MCF 10A (cell line): ENCODE measurements around the gene TXNDC9. TPM values are rescaled to one million over a fixed set of nuclear protein-coding genes. Genes with fewer than 3 reads are reported as not detected.
"Not testable (repeated sequence)": the region's sequence is repeated elsewhere in the genome, so short reads cannot be mapped to it uniquely, and the experiment has no call there.

ENCODE experiments used
- BruUV-seq: library from RNA; stranded (reverse); fragments of 400-500 nt; replicated peaks from 2 replicates; lab custom pipeline; 2021; lab: Mats Ljungman, UMichigan
- CTCF ChIA-PET: fragments of 300-600 bp; sonication (Branson Sonifier 250); formaldehyde crosslinking; extraction: SDS; loops from one replicate; lab custom pipeline; 2021; ENCODE audit warnings: antibody characterized with exemption, inconsistent platforms; lab: Yijun Ruan, JAX
- POLR2A ChIA-PET: fragments of 300-600, 350-650 bp; sonication (Branson Sonifier 250); formaldehyde crosslinking; extraction: SDS; loops from one replicate; lab custom pipeline; 2020; ENCODE audit warnings: antibody characterized with exemption, inconsistent platforms; lab: Yijun Ruan, JAX
- DNase-seq: peaks from one replicate; pipeline ENCODE4 v3.0.0-alpha.2; 2018; ENCODE audit not compliant: unreplicated experiment
- H3K27ac Mint-ChIP-seq: one replicate; pipeline ENCODE4 v1.8.0; 2022; ENCODE audit warnings: mild to moderate bottlenecking, low read depth, mixed read lengths; ENCODE audit not compliant: unreplicated experiment
- H3K27me3 Mint-ChIP-seq: one replicate; pipeline ENCODE4 v1.8.0; 2022; ENCODE audit warnings: mixed read lengths; ENCODE audit not compliant: insufficient read depth, unreplicated experiment
- H3K36me3 Mint-ChIP-seq: one replicate; pipeline ENCODE4 v1.8.0; 2022; ENCODE audit warnings: mild to moderate bottlenecking, moderate library complexity, mixed read lengths; ENCODE audit not compliant: insufficient read depth, unreplicated experiment
- H3K4me1 Mint-ChIP-seq: one replicate; pipeline ENCODE4 v1.8.0; 2022; ENCODE audit warnings: mixed read lengths; ENCODE audit not compliant: insufficient read depth, unreplicated experiment
- H3K4me3 Mint-ChIP-seq: one replicate; pipeline ENCODE4 v1.8.0; 2022; ENCODE audit warnings: mild to moderate bottlenecking, moderate library complexity, mixed read lengths; ENCODE audit not compliant: unreplicated experiment
- H3K9me3 Mint-ChIP-seq: one replicate; pipeline ENCODE4 v1.8.0; 2022; ENCODE audit warnings: mixed read lengths; ENCODE audit not compliant: unreplicated experiment
- intact Hi-C: fragments of 100-400 bp; cut with micrococcal nuclease; formaldehyde crosslinking; loops from 2 replicates; pipeline ENCODE4 v1.14.1; 2022
- total RNA-seq: library from RNA; stranded (reverse); gene quantifications from 2 replicates; pipeline ENCODE4 v1.2.3, GENCODE V29; 2022
- TF ChIP-seq, protein P1 (sequence below): fragments of 200-600 bp; IDR thresholded peaks from one replicate; pipeline ENCODE4 v1.8.0; 2022; ENCODE audit warnings: antibody characterized with exemption, mild to moderate bottlenecking; ENCODE audit not compliant: unreplicated experiment

The TXNDC9 gene
- total RNA-seq, 1 experiment from 2014 or later, result 40.2 TPM

DNA sequence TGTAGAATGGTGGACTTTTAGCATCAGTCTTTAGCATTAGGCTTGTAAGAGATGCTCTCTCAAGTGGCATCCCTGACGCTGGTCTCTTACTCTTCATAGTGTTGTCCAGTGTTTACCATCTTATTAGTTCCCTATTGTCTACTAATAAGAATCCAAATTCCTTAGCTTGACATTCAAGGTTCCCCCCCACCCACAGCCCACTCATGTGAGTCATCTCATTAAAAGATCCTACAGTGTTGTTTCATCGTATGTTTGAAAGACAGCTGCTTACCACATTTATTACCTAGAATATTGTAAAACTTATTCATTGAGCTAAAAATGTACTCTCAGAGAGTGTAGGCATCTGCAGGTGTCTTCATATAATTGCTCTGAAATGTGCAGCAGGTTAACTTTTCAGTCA, 29.5 kb upstream of the TXNDC9 start:
- no peak overlapping the region for H3K27ac Mint-ChIP-seq
- intact Hi-C loops, result no loop called here
- H3K36me3 Mint-ChIP-seq, result peaks cover 82% of the 10 kb centered on the region
- ChIA-PET POLR2A (interaction anchor here (1.0 to 2.2 kb wide), 4 partner anchors 11 to 30 kb away, joined by 3 to 6 read pairs (median 4); partner anchors contain the start of genes EIF5B and TXNDC9), CTCF (interaction anchor here (0.6 to 1.2 kb wide), 4 partner anchors 8 to 456 kb away, joined by 3 to 4 read pairs (median 4); no protein-coding TSS in a partner anchor)
- TF ChIP-seq, protein P1, sequence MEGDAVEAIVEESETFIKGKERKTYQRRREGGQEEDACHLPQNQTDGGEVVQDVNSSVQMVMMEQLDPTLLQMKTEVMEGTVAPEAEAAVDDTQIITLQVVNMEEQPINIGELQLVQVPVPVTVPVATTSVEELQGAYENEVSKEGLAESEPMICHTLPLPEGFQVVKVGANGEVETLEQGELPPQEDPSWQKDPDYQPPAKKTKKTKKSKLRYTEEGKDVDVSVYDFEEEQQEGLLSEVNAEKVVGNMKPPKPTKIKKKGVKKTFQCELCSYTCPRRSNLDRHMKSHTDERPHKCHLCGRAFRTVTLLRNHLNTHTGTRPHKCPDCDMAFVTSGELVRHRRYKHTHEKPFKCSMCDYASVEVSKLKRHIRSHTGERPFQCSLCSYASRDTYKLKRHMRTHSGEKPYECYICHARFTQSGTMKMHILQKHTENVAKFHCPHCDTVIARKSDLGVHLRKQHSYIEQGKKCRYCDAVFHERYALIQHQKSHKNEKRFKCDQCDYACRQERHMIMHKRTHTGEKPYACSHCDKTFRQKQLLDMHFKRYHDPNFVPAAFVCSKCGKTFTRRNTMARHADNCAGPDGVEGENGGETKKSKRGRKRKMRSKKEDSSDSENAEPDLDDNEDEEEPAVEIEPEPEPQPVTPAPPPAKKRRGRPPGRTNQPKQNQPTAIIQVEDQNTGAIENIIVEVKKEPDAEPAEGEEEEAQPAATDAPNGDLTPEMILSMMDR, result no peak
- DNase-seq, result no peak
- H3K4me1 Mint-ChIP-seq, result no peaks in the 10 kb centered on the region
- H3K4me3 Mint-ChIP-seq, result no peak overlapping the region
- BruUV-seq, result no TSS peak
- no peaks in the 10 kb centered on the region for H3K9me3 Mint-ChIP-seq
- no peaks in the 10 kb centered on the region for H3K27me3 Mint-ChIP-seq

DNA sequence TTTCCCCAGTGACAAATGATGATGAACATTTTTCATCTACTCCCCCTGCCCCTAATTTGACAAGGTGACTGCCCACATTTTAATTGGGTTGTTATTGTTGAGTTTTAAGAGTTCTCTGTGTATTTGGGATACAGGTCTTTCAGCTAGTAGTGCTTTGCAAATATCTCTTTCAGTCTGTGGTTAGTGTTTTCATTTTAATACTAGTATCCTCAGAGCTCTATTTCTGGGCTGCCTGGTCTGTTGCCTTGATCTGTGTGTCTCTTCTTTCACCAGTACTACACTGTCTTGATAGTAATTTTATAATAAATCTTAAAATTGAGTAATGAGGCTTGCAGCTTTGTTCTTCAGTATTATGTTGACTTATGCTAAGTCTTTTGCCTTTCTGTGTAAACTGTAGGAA, 20.7 kb upstream of the TXNDC9 start:
- no peak for DNase-seq
- Mint-ChIP-seq H3K4me1 (peaks cover 12% of the 10 kb centered on the region), H3K4me3 (no peak overlapping the region), H3K36me3 (peaks cover 18% of the 10 kb centered on the region), H3K27me3 (no peaks in the 10 kb centered on the region), H3K27ac (no peak overlapping the region), H3K9me3 (no peaks in the 10 kb centered on the region)
- TF ChIP-seq, protein P1, result no peak
- no TSS peak for BruUV-seq
- intact Hi-C loops, result no loop called here
- ChIA-PET CTCF (interaction anchor here (0.7 to 1.6 kb wide), 5 partner anchors 9 to 131 kb away, joined by 3 to 10 read pairs (median 3); partner anchors contain the start of genes EIF5B and TXNDC9), POLR2A (interaction anchor here (1.0 to 2.6 kb wide), 4 partner anchors 9 to 25 kb away, joined by 3 to 9 read pairs (median 4); partner anchors contain the start of genes EIF5B and TXNDC9)

DNA sequence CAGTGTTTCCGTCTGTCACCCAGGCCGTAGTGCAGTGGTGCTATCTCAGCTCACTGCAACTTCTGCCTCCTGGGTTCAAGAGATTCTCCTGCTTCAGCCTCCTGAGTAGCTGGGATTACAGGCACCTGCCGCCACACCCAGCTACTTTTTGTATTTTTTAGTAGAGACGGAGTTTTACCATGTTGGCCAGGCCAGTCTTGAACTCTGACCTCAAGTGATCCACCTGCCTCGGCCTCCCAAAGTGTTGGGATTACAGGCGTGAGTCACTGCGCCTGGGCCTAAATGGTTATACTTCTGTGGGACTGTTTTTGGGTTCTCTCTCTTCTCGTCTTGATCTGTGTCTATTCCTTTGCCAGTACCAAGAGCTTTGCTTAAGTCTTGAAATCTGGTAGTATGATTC, 18.7 kb upstream of the TXNDC9 start:
- ChIA-PET CTCF (interaction anchor here (0.6 to 0.9 kb wide), 3 partner anchors 197 to 1581 kb away, joined by 3 to 4 read pairs (median 3); no protein-coding TSS in a partner anchor), POLR2A (interaction anchor here (1.6 to 1.8 kb wide), 3 partner anchors 11 to 18 kb away, joined by 3 to 4 read pairs (median 3); partner anchors contain the start of gene EIF5B)
- H3K27ac Mint-ChIP-seq, H3K36me3 Mint-ChIP-seq, DNase-seq, H3K9me3 Mint-ChIP-seq, H3K27me3 Mint-ChIP-seq, H3K4me3 Mint-ChIP-seq, BruUV-seq, intact Hi-C loops: not testable (repeated sequence)
- peaks cover 12% of the 10 kb centered on the region for H3K4me1 Mint-ChIP-seq

DNA sequence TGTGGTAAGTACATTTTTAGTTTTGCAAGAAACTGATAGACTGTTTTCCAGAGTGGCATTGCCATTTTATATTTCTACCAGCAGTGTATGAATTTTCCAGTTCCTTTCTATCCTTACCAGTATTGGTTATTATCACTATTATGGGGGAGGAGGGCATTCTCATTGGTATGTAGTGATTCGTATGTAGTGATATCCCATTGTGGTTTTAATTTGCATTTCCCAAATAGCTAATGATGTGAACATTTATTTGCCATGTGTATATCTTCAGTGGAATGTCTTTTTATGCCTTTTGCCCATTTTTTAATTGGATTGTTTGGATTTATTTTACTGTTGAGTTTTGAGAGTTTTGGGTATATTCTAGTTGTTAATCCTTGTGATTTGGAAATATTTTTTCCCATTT, 17.9 kb upstream of the TXNDC9 start:
- H3K9me3 Mint-ChIP-seq, result no peaks in the 10 kb centered on the region
- BruUV-seq, result no TSS peak
- POLR2A ChIA-PET, result interaction anchor here (0.6 to 1.8 kb wide), 4 partner anchors 12 to 18 kb away, joined by 3 to 4 read pairs (median 3); partner anchors contain the start of genes EIF5B and TXNDC9
- H3K4me3 Mint-ChIP-seq, result no peak overlapping the region
- TF ChIP-seq, protein P1, result no peak
- intact Hi-C loops, result no loop called here
- no peak for DNase-seq
- H3K36me3 Mint-ChIP-seq, result peaks cover 4% of the 10 kb centered on the region
- no peak overlapping the region for H3K27ac Mint-ChIP-seq
- CTCF ChIA-PET, result no interaction called here
- H3K27me3 Mint-ChIP-seq, result no peaks in the 10 kb centered on the region
- peaks cover 12% of the 10 kb centered on the region for H3K4me1 Mint-ChIP-seq
